Esophagus squamous epithelium (tissue), 4 donors: Measurements from ENCODE around the gene SGMS1.

ENCODE experiments used
- CTCF ChIP-seq, 6 experiments: fragments of 450-650 bp in 4 of 6; fragments of 200-600 bp in 2 of 6; sonication (generic) in 2 of 6; IDR thresholded peaks; one replicate each; pipeline ENCODE4 v1.5.1; 2016 to 2019; ENCODE audit warnings: antibody characterized with exemption in 6 of 6, mild to moderate bottlenecking in 4 of 6, moderate library complexity in 4 of 6
- POLR2A ChIP-seq, 4 donors: fragments of 450-650 bp; IDR thresholded peaks; one replicate each; pipeline ENCODE4 v1.6.1; 2017; ENCODE audit warnings: antibody characterized with exemption in 4 of 4, mild to moderate bottlenecking in 4 of 4, moderate library complexity in 3 of 4

GRCh38 chr10:50605269-50605950 lies 18.3 kb downstream of the SGMS1 start:
- TF ChIP-seq CTCF (IDR thresholded peaks at IDR 0.05), result no peak
- no peak for TF ChIP-seq POLR2A (IDR thresholded peaks at IDR 0.05)
